GM12891 (cell line): Measurements from ENCODE around the gene NAA80.

Experiments used
- PAX5 ChIP-seq: IDR thresholded peaks from 2 replicates; pipeline ENCODE4 v1.6.1; 2011; ENCODE audit warnings: low read length, moderate library complexity, mild to moderate bottlenecking; ENCODE audit not compliant: insufficient read depth, severe bottlenecking
- POLR2A ChIP-seq: IDR thresholded peaks from 2 replicates; pipeline ENCODE4 v1.6.1; 2011; ENCODE audit warnings: low read depth, low read length, control low read depth
- POLR2AphosphoS5 ChIP-seq: IDR thresholded peaks from 2 replicates; pipeline ENCODE4 v1.6.1; 2011; ENCODE audit warnings: low read depth, low read length, control low read depth
- POU2F2 ChIP-seq: IDR thresholded peaks from 2 replicates; pipeline ENCODE4 v1.6.1; 2011; ENCODE audit warnings: low read depth, mild to moderate bottlenecking, control low read depth, low read length, moderate library complexity
- SPI1 ChIP-seq: IDR thresholded peaks from 2 replicates; pipeline ENCODE4 v1.6.1; 2011; ENCODE audit warnings: low read depth, low read length, control low read depth
- TAF1 ChIP-seq: IDR thresholded peaks from 2 replicates; pipeline ENCODE4 v1.6.1; 2011; ENCODE audit warnings: low read depth, low read length, control low read depth

DNA sequence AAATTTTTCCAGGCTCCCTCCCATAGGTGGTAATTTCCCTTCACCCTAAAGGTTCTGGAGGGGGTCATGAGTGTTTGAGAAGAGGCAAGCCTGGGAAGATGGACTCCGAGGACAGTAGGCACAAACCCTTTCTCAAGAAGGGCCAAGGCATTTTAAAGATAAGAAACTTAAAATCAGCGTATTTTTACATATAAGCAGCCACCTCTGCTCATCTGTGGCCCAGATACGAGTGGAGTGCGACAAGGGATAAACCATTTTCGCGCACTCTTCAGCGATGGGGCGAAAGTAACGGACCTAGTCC lies 40.9 kb upstream of the NAA80 start:
- TF ChIP-seq POLR2AphosphoS5 = no peak
- TF ChIP-seq POLR2A = no peak
- no peak for TF ChIP-seq TAF1
- TF ChIP-seq SPI1 = no peak
- no peak for TF ChIP-seq PAX5
- TF ChIP-seq POU2F2 = no peak
